G401.6 (cell line): ENCODE measurements around the gene CSH1.
"Not testable (repeated sequence)": the region's sequence is repeated elsewhere in the genome, so short reads cannot be mapped to it uniquely, and the experiment has no call there.

Source experiments
- FAIRE-seq: peaks from 2 replicates; lab custom pipeline; 2012; peaks lifted over from hg19 to GRCh38; lab: Jason Lieb, UNC

Gene CSH1

GRCh38 chr17:63859257-63859656, 37.1 kb downstream of the CSH1 start:
- FAIRE-seq: no peak

- not testable (repeated sequence) for FAIRE-seq
Measured at GRCh38 chr17:63856425-63856824, 39.9 kb downstream of the CSH1 start.

GRCh38 chr17:63855185-63855584, 41.2 kb downstream of the CSH1 start:
- FAIRE-seq: no peak

- no peak for FAIRE-seq
Measured at GRCh38 chr17:63854709-63855108, 41.7 kb downstream of the CSH1 start.

- FAIRE-seq: no peak
Measured at GRCh38 chr17:63853260-63853659, 43.1 kb downstream of the CSH1 start.

DNA sequence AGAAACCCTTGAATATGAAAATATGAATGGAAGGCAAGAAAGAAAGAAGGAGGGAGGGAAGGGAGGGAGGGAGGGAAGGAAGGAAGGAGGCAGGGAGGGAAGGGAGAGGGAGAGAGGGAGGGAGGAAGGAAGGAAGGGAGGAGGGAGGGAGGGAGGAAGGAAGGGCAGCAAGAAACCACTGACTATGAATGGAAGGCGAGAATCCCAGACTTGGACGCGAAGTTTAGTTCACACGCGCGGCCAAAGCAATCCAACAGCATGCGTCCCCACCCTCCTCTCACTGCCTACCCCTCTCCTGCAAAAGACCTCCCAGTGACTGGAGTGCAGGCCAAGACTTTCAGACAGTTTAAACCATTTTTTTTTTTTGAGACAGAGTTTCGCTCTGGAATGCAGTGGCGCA, 46.0 kb downstream of the CSH1 start:
- FAIRE-seq: no peak

GRCh38 chr17:63848834-63849689, 47.3 kb downstream of the CSH1 start:
- FAIRE-seq: no peak

GRCh38 chr17:63847525-63848249, 48.7 kb downstream of the CSH1 start:
- no peak for FAIRE-seq

DNA sequence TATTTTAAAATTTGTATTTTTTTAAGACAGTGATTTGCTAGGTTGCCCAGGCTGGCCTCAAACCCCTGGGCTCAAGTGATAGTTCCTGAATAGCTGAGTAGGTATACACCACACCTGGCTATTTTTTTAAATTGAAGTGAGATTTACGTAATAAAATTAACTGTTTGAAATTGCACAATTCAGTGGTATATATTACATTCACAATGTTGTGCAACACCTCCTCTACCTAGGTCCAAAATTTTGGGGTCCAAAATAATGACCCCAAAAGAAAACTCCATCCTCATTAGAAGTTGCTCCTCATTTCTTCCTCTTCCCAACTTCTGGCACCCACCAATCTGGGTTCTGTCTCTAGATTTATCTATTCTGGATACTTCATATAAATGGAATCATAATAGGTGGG, 50.9 kb downstream of the CSH1 start:
- no peak for FAIRE-seq
